Fibroblast of upper back skin (primary cell): ENCODE measurements around the gene RAB40A.
"Not testable (repeated sequence)": the region's sequence is repeated elsewhere in the genome, so short reads cannot be mapped to it uniquely, and the experiment has no call there.

ENCODE experiments used
- DNase-seq: peaks from one replicate; pipeline ENCODE4 v3.0.0-alpha.2; 2013

The RAB40A gene

DNA sequence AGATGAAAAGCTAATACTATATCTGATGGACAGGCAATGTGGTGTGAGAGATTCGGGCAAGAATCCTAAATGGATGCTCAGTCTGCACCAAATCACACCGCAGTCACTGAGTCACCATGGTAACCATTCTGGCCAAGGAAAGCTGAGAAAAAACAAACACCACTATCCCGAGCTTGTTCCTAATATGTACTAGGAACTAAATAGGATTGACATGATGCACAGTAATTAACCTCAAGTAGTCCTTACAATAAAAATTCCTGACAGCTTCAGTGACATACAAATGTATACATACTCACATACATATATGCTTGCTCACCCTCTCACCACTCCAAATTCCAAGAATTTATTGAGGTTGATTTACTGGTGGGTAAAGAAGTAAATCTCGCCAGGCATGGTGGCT is 1.1 kb upstream of the RAB40A start:
- peak; percentile 85 for DNase-seq

GRCh38 chrX:103518571-103518970 is 718 bp downstream of the RAB40A start:
- DNase-seq, result no peak

GRCh38 chrX:103517246-103517645 is 2.0 kb downstream of the RAB40A start:
- peak; percentile 48 for DNase-seq

DNA sequence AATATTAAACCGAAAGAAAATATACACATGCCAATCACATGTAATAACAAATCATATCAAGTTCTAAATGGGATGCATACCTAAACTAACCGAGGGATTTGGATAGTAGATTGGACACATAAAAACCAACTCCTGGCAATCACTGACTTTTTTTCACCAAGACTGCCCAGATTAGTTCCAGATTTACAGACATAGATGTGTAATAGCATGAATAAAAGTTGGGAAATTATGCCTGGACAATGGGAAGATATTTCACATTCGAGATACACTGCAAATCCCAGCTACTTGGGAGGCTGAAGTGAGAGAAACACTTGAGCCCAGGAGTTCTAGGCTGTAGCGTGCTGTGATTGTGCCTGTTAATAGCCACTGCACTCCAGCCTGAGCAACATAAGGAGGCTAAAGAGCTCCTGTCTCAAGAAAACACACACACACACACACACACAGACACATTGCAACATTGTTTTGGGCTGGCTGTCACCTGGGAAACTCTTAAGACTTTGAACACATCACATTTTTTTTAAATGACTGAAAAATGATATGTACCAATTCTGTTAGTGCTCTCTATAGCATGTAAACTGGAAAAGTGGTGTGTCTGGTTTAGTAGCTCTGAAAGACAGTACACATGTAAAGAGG is 5.7 kb downstream of the RAB40A start:
- DNase-seq, result no peak

- no peak for DNase-seq
Observed at GRCh38 chrX:103513067-103513466, 6.2 kb downstream of the RAB40A start.

- DNase-seq, result no peak
Observed at GRCh38 chrX:103510031-103510430, 9.3 kb downstream of the RAB40A start.

DNA sequence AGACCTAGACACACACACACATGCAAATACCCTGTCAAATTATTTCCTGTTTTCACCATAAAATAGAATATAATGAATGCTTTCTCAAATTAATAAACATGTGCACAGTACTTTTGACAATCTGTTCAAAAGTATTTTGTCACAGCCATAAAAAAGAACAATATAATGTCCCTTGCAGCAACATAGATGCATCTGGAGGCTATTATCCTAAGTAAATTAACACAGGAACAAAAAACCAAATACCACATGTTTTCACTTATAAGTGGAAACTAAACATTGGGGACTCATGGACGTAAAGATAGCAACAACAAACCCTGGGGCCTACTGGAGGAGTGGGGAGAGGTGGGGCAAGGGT is 15.5 kb downstream of the RAB40A start:
- DNase-seq, result no peak

GRCh38 chrX:103503163-103503852 is 16.0 kb downstream of the RAB40A start:
- DNase-seq, result peak; percentile 70

DNA sequence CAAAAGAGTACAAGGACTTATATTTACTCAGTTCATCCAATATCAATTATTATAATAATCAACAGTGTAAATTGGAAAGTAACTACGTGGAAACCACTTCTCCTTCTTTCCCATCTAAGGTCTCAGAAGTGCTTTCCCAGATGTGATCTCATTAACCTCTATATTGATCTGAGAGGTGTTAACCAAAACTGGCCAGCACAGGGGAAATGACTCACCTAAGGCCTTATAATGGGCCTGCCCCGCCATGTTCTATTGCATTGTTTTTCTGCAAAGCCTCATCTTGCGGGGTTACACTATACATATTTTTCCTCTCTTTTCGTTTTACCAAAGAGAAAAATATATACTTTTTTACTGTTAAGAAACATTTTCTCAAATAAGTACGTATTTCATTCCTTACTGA is 20.5 kb downstream of the RAB40A start:
- no peak for DNase-seq

- DNase-seq, result peak; percentile 74
Observed at GRCh38 chrX:103495786-103496185, 23.5 kb downstream of the RAB40A start.

DNA sequence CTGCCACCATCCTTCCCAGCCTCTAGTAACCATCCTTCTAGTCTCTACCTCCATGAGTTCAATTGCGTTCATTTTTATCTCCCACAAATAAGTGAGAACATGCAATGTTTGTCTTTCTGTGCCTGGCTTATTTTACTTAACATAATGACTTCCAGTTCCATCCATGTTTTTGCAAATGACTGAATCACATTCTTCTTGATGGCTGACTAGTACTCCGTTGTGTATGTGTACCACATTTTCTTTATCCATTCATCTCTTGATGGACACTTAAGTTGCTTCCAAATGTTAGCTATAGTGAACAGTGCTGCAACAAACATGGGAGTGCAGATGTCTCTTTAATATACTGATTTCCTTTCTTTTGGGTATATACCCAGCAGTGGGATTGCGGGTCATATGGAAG is 25.7 kb downstream of the RAB40A start:
- not testable (repeated sequence) for DNase-seq

- DNase-seq, result peak; percentile 30
Observed at GRCh38 chrX:103489733-103490132, 29.6 kb downstream of the RAB40A start.

GRCh38 chrX:103488794-103489193 is 30.5 kb downstream of the RAB40A start:
- no peak for DNase-seq

GRCh38 chrX:103488332-103488731 is 31.0 kb downstream of the RAB40A start:
- DNase-seq, result peak; percentile 16

- DNase-seq, result no peak
Observed at GRCh38 chrX:103483720-103484119, 35.6 kb downstream of the RAB40A start.

DNA sequence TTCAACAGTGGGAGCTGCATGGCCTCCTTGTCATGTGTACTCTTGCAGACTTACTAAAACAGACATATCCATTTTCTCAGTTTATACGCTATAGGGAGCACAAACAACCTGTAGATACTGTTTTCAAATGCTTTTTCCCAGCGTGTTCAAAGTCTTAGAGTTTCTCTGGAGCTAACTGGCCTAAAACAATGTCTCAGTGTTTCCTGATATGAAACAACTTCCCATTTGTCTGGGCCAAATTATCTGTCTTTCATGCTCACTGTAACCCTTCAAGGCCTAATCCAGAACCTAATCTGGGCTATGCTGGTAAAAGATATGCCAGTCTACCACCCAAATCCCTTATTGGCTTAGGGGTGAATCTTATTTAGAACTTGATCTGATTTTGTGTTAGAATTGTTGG is 38.8 kb downstream of the RAB40A start:
- no peak for DNase-seq

DNA sequence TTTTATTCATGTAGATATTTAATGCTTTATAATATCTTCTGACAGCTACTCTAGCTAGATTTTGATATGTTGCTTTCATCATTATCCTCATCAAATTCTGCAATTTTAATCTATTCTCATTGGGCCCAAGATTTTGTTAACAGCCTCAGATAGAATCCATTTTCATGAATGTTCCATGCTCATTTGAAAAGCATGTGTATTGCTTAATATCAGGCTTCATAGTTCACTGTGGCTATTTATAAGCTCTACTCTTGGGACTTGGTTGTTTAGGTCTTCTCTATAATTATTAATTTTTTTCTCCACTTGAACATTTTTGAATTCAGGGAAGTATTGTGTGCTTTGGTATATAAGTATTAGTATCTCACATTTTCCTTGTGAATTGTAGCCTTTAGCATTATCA is 41.8 kb downstream of the RAB40A start:
- no peak for DNase-seq

- DNase-seq, result no peak
Observed at GRCh38 chrX:103475381-103475780, 43.9 kb downstream of the RAB40A start.

DNA sequence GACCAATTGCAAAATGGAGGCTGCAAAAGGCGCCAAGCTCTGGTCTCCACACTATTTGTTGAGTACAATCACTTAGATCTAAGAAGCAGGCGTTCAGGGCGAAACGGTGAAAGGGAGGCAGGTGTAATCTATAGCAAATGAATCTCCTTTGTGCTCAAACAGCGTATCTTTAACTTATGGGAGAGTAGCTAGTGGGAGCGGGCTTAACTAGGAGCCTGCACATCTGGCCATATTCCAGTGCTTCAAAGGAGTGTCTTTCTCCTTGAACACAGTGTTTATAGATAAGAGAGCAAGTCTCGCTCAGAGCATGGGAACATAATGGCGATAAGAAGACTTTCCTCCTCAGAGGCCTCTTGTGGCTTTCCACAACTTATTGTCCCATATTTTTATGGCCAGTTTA is 49.3 kb downstream of the RAB40A start:
- DNase-seq, result not testable (repeated sequence)

GRCh38 chrX:103467887-103468286 is 51.4 kb downstream of the RAB40A start:
- no peak for DNase-seq

- DNase-seq, result no peak
Observed at GRCh38 chrX:103467156-103467555, 52.1 kb downstream of the RAB40A start.

- DNase-seq, result peak; percentile 70
Observed at GRCh38 chrX:103464774-103465117, 54.5 kb downstream of the RAB40A start.

DNA sequence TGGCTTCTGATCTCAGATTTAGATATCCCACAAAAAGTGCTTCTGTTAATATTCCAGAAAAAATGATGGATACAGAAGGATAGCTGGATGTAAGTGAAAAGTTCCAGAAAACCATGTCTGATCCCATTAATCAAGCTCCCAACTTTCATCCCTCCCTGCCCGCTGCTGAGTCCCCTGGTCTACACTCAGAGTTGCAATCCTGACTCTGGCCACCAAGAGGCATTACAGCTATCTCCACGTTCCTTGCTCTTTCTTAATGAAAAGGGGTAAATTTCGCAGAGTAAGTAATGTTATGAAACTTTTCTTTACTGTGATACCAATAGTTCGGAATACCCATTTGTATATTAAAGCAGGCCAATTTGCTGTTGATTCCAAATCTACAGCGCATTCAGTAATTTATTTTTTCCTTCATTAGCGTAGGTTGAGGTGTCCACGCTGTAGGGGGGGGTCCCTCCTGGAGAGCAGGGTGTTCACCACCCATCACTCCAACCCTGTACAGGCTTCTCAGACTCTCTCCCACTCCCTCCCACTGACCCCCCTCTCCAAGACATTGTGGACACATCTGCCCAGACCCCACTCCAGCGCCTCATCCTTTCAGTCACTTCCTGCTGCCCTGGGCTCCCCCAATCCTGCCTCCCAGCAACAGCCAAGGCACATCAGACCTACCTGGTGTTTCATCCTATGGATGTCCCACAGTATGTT is 55.1 kb downstream of the RAB40A start:
- DNase-seq, result peak; percentile 28

- peak; percentile 8 for DNase-seq
Observed at GRCh38 chrX:103461156-103461555, 58.1 kb downstream of the RAB40A start.
